ENCODE data around the gene PRR19.
A peak's percentile ranks its signal among the peaks of the same experiment; 100 is the strongest.
"Not testable (repeated sequence)": the region's sequence is repeated elsewhere in the genome, so short reads cannot be mapped to it uniquely, and the experiment has no call there.

Gene PRR19

DNA sequence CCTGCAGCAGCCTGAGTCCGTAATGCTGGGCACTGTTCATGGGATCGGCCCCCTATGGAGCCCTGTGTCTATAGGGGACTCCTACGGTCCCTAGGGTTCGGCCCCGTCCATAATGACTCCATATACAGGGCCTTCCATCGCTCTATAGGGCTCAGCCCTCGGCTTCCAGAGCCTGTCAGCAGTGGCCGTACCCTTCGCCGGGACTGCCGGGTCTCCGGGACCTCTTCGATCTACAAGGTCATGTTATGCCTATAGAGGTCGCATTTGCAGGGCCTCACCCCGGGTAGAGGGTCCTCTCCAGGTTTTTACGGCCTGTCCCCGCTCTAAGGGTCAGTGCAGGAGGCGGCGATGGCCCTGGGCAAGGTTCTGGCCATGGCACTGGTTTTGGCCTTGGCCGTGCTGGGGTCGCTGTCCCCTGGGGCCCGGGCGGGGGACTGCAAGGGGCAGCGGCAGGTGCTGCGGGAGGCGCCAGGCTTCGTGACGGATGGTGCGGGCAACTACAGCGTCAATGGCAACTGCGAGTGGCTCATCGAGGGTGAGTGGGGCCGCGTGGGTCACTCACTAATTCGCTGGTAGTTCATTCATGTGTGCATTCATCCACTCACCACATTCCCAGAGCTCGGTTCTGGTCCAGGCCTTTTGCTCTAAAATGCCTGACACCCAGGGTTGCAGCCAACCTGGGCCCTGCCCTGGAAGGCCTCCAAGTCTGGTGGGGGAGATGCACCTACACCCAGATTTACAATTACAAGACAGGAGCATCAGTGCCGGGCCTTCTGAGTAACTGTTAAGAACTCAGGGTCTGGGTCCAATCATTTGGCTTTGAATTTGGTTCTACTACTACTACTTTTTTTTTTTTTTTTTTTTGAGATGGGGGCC, 24.2 kb downstream of the PRR19 start:
- H3K9me3 ChIP-seq (ENCODE audit: control insufficient read depth, low read depth, low read length), result no peaks in the 10 kb centered on the region
- peaks cover 7% of the 10 kb centered on the region for H3K4me1 ChIP-seq (ENCODE audit: control insufficient read depth, low read depth, low read length)
- H3K9ac ChIP-seq (ENCODE audit: low read length), result peak overlapping the region; percentile 83
- peak overlapping the region; percentile 93 for H3K4me3 ChIP-seq (ENCODE audit: low read length)
- peak overlapping the region; percentile 18 for H3K27ac ChIP-seq (ENCODE audit: low read length)
- H3K27me3 ChIP-seq (ENCODE audit: control insufficient read depth, insufficient read depth, low read length), result peaks cover 32% of the 10 kb centered on the region
- no peaks in the 10 kb centered on the region for H3K36me3 ChIP-seq (ENCODE audit: control insufficient read depth, low read depth, low read length)

DNA sequence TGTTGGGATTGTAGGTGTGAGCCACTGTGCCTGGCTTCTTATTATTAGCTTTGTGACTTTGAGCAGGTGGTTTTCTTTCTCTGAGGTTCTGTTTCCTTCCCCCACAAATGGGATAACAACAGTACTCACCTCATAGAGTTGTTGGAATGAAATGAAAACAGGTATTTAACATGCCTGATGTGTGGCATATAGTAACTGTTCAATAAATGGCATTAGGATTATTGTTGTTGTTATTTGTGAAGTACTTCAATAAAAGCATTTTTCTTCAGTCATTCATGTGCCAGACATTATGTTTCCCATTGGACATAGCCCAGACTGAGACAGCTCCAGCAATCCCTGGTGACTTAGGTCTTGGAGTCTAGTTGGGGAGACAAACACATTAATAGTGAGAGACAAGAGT, 25.0 kb downstream of the PRR19 start:
- Histone ChIP-seq H3K36me3 (ENCODE audit: control insufficient read depth, low read depth, low read length) (no peaks in the 10 kb centered on the region), H3K27me3 (ENCODE audit: control insufficient read depth, insufficient read depth, low read length) (peaks cover 27% of the 10 kb centered on the region), H3K9me3 (ENCODE audit: control insufficient read depth, low read depth, low read length) (no peaks in the 10 kb centered on the region), H3K27ac (ENCODE audit: low read length) (no peak overlapping the region), H3K4me1 (ENCODE audit: control insufficient read depth, low read depth, low read length) (peaks cover 7% of the 10 kb centered on the region), H3K9ac (ENCODE audit: low read length) (no peak overlapping the region), H3K4me3 (ENCODE audit: low read length) (peak overlapping the region; percentile 93)

GRCh38 chr19:42327381-42327780, 25.4 kb downstream of the PRR19 start:
- Histone ChIP-seq H3K36me3 (ENCODE audit: control insufficient read depth, low read depth, low read length) (no peaks in the 10 kb centered on the region), H3K4me1 (ENCODE audit: control insufficient read depth, low read depth, low read length) (peaks cover 7% of the 10 kb centered on the region), H3K4me3 (ENCODE audit: low read length) (no peak overlapping the region), H3K27me3 (ENCODE audit: control insufficient read depth, insufficient read depth, low read length) (peaks cover 23% of the 10 kb centered on the region), H3K9ac (ENCODE audit: low read length) (no peak overlapping the region), H3K9me3 (ENCODE audit: control insufficient read depth, low read depth, low read length) (no peaks in the 10 kb centered on the region), H3K27ac (ENCODE audit: low read length) (no peak overlapping the region)

GRCh38 chr19:42328106-42328505, 26.2 kb downstream of the PRR19 start:
- H3K9ac ChIP-seq (ENCODE audit: low read length), result no peak overlapping the region
- no peak overlapping the region for H3K27ac ChIP-seq (ENCODE audit: low read length)
- no peaks in the 10 kb centered on the region for H3K36me3 ChIP-seq (ENCODE audit: control insufficient read depth, low read depth, low read length)
- H3K4me1 ChIP-seq (ENCODE audit: control insufficient read depth, low read depth, low read length), result peaks cover 7% of the 10 kb centered on the region
- peaks cover 17% of the 10 kb centered on the region for H3K27me3 ChIP-seq (ENCODE audit: control insufficient read depth, insufficient read depth, low read length)
- H3K9me3 ChIP-seq (ENCODE audit: control insufficient read depth, low read depth, low read length), result no peaks in the 10 kb centered on the region
- no peak overlapping the region for H3K4me3 ChIP-seq (ENCODE audit: low read length)

DNA sequence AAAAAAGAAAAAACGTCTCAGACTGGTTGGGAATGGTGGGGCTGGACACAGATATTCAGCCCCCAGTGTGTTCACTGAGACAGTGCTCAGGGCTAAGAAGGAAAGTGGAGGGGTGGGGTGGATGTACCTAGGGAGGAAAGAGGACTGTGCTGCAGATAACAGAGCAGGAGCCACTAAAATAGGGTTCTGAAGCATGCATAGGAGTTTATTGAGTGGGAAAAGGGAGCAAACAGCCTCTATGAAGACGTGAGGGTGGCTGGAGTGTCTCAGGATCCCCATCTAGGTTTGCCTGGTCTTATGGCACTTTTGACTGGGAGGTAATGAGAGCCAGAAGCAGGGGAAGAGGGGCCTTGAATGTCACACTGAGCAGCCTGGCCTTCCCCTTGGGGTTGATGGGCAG, 26.9 kb downstream of the PRR19 start:
- peaks cover 10% of the 10 kb centered on the region for H3K27me3 ChIP-seq (ENCODE audit: control insufficient read depth, insufficient read depth, low read length)
- H3K4me3 ChIP-seq (ENCODE audit: low read length), result no peak overlapping the region
- H3K9ac ChIP-seq (ENCODE audit: low read length), result no peak overlapping the region
- no peaks in the 10 kb centered on the region for H3K9me3 ChIP-seq (ENCODE audit: control insufficient read depth, low read depth, low read length)
- H3K36me3 ChIP-seq (ENCODE audit: control insufficient read depth, low read depth, low read length), result no peaks in the 10 kb centered on the region
- peaks cover 7% of the 10 kb centered on the region for H3K4me1 ChIP-seq (ENCODE audit: control insufficient read depth, low read depth, low read length)
- H3K27ac ChIP-seq (ENCODE audit: low read length), result no peak overlapping the region

- H3K27me3 ChIP-seq (ENCODE audit: control insufficient read depth, insufficient read depth, low read length), result no peaks in the 10 kb centered on the region
- no peak overlapping the region for H3K9ac ChIP-seq (ENCODE audit: low read length)
- no peak overlapping the region for H3K27ac ChIP-seq (ENCODE audit: low read length)
- no peak overlapping the region for H3K4me3 ChIP-seq (ENCODE audit: low read length)
- peaks cover 7% of the 10 kb centered on the region for H3K4me1 ChIP-seq (ENCODE audit: control insufficient read depth, low read depth, low read length)
- no peaks in the 10 kb centered on the region for H3K9me3 ChIP-seq (ENCODE audit: control insufficient read depth, low read depth, low read length)
- H3K36me3 ChIP-seq (ENCODE audit: control insufficient read depth, low read depth, low read length), result no peaks in the 10 kb centered on the region
Measured at GRCh38 chr19:42330241-42330711, 28.3 kb downstream of the PRR19 start.

- not testable (repeated sequence) for H3K36me3 ChIP-seq (ENCODE audit: control insufficient read depth, low read depth, low read length); H3K4me3 ChIP-seq (ENCODE audit: low read length); H3K4me1 ChIP-seq (ENCODE audit: control insufficient read depth, low read depth, low read length); H3K9ac ChIP-seq (ENCODE audit: low read length); H3K27me3 ChIP-seq (ENCODE audit: control insufficient read depth, insufficient read depth, low read length); H3K27ac ChIP-seq (ENCODE audit: low read length); H3K9me3 ChIP-seq (ENCODE audit: control insufficient read depth, low read depth, low read length)
Measured at GRCh38 chr19:42331333-42331732, 29.4 kb downstream of the PRR19 start.

DNA sequence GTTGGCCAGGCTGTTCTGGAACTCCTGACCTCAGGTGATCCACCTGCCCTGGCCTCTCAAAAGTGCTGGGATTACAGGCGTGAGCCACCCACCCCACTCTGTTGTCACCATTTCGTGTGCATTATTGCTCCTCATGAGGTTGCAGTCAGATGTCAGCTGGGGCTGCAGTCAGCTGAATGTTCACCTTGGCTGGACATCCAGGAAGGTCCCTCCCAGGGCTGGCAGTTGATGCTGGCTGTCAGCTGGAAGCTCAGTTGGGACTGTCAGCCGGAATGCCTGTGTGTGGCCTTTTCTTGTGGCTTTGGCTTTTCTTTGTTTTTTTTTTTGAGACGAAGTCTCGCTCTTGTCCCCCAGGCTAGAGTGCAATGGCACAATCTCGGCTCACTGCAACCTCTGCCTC, 30.1 kb downstream of the PRR19 start:
- no peak overlapping the region for H3K9ac ChIP-seq (ENCODE audit: low read length)
- no peak overlapping the region for H3K4me3 ChIP-seq (ENCODE audit: low read length)
- H3K9me3 ChIP-seq (ENCODE audit: control insufficient read depth, low read depth, low read length), result no peaks in the 10 kb centered on the region
- H3K4me1 ChIP-seq (ENCODE audit: control insufficient read depth, low read depth, low read length), result no peaks in the 10 kb centered on the region
- no peak overlapping the region for H3K27ac ChIP-seq (ENCODE audit: low read length)
- no peaks in the 10 kb centered on the region for H3K27me3 ChIP-seq (ENCODE audit: control insufficient read depth, insufficient read depth, low read length)
- peaks cover 4% of the 10 kb centered on the region for H3K36me3 ChIP-seq (ENCODE audit: control insufficient read depth, low read depth, low read length)

DNA sequence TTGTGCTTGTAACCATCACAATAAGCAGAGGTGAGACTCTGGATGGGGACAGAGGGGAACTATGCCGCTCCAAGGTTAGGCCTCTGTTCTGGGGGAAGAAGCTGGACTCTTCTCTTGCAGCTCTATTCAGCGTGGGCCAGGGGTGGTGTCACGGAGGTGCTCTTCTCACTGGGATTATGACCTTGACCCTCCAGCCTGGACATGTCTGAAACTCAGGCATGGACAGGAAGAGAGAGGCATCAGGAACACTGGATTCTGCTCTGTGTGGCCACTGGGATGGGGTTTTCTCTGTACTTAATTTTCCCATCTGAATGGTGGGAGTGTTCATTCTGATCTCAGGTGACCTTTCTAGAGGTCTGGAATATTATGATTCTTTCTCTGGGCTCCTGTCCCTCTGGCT, 31.1 kb downstream of the PRR19 start:
- no peak overlapping the region for H3K9ac ChIP-seq (ENCODE audit: low read length)
- H3K27ac ChIP-seq (ENCODE audit: low read length), result no peak overlapping the region
- H3K36me3 ChIP-seq (ENCODE audit: control insufficient read depth, low read depth, low read length), result peaks cover 7% of the 10 kb centered on the region
- no peaks in the 10 kb centered on the region for H3K4me1 ChIP-seq (ENCODE audit: control insufficient read depth, low read depth, low read length)
- no peaks in the 10 kb centered on the region for H3K27me3 ChIP-seq (ENCODE audit: control insufficient read depth, insufficient read depth, low read length)
- H3K4me3 ChIP-seq (ENCODE audit: low read length), result no peak overlapping the region
- H3K9me3 ChIP-seq (ENCODE audit: control insufficient read depth, low read depth, low read length), result no peaks in the 10 kb centered on the region

GRCh38 chr19:42333975-42334696, 32.2 kb downstream of the PRR19 start:
- Histone ChIP-seq H3K36me3 (ENCODE audit: control insufficient read depth, low read depth, low read length) (peaks cover 7% of the 10 kb centered on the region), H3K4me1 (ENCODE audit: control insufficient read depth, low read depth, low read length) (no peaks in the 10 kb centered on the region), H3K27ac (ENCODE audit: low read length) (no peak overlapping the region), H3K27me3 (ENCODE audit: control insufficient read depth, insufficient read depth, low read length) (no peaks in the 10 kb centered on the region), H3K9ac (ENCODE audit: low read length) (no peak overlapping the region), H3K9me3 (ENCODE audit: control insufficient read depth, low read depth, low read length) (no peaks in the 10 kb centered on the region), H3K4me3 (ENCODE audit: low read length) (no peak overlapping the region)

GRCh38 chr19:42334697-42335373, 32.9 kb downstream of the PRR19 start:
- Histone ChIP-seq H3K36me3 (ENCODE audit: control insufficient read depth, low read depth, low read length) (peaks cover 7% of the 10 kb centered on the region), H3K9ac (ENCODE audit: low read length) (no peak overlapping the region), H3K9me3 (ENCODE audit: control insufficient read depth, low read depth, low read length) (no peaks in the 10 kb centered on the region), H3K27me3 (ENCODE audit: control insufficient read depth, insufficient read depth, low read length) (no peaks in the 10 kb centered on the region), H3K27ac (ENCODE audit: low read length) (no peak overlapping the region), H3K4me3 (ENCODE audit: low read length) (no peak overlapping the region), H3K4me1 (ENCODE audit: control insufficient read depth, low read depth, low read length) (no peaks in the 10 kb centered on the region)
